Measurements from ENCODE around the gene TLE6. TPM values are rescaled to one million over a fixed set of nuclear protein-coding genes. Genes with fewer than 3 reads are reported as not detected.
A peak's percentile ranks its signal among the peaks of the same experiment; 100 is the strongest.

TLE6 gene
- total and polyA plus RNA-seq, 11 donors, result 0.21 to 1.4 (median 0.69) TPM; not detected in 1

GRCh38 chr19:3034406-3034655 is 57.0 kb downstream of the TLE6 start:
- Histone ChIP-seq H3K4me1 (peaks cover 0 to 32% (median 20%) of the 10 kb centered on the region in 12 donors), H3K27ac (peak overlapping the region in 2 of 12 donors; percentile 95 to 98), H3K9me3 (no peaks in the 10 kb centered on the region), H3K36me3 (no peaks in the 10 kb centered on the region), H3K4me3 (peak overlapping the region in 2 of 12 donors; percentile 59 to 65), H3K27me3 (peaks cover 0 to 9% (median 0%) of the 10 kb centered on the region in 9 donors)
- DNase-seq, result no peak
- intact Hi-C loops (cut with DNase I), result loop anchor here in 4 of 10 donors (2.0 to 10.0 kb wide), 4 partner anchors 28 to 52 kb away; partner anchors contain the start of gene TLE5 (in 1 of the 4)
- no peak for TF ChIP-seq CTCF (IDR thresholded peaks at IDR 0.05)
- no peak for TF ChIP-seq POLR2A (IDR thresholded peaks at IDR 0.05)
- no peak for ATAC-seq

- peak overlapping the region in 10 of 12 donors; percentile 71 to 98 (median 95) for H3K27ac ChIP-seq
- intact Hi-C loops (cut with DNase I), result loop anchor here in 5 of 10 donors (2.0 to 10.0 kb wide), 5 partner anchors 28 to 58 kb away; partner anchors contain the start of genes TLE5 (in 1 of the 5) and TLE6 (in 1 of the 5)
- 7 to 13% (median 9%) methylated on average over 21 to 28 of the region's 28 CpGs for WGBS, 4 donors
Measured at GRCh38 chr19:3034656-3035541, 57.5 kb downstream of the TLE6 start.

GRCh38 chr19:3035542-3036118 is 58.3 kb downstream of the TLE6 start:
- H3K36me3 ChIP-seq, result no peaks in the 10 kb centered on the region
- peak overlapping the region; percentile 90 to 98 (median 95) for H3K27ac ChIP-seq
- ATAC-seq, result peak; percentile 95 to 99 (median 96)
- no peaks in the 10 kb centered on the region for H3K27me3 ChIP-seq
- DNase-seq, result peak; percentile 98 to 100 (median 99)
- no peaks in the 10 kb centered on the region for H3K9me3 ChIP-seq
- peaks cover 0 to 26% (median 19%) of the 10 kb centered on the region in 12 donors for H3K4me1 ChIP-seq
- intact Hi-C loops (cut with DNase I), result loop anchor here in 4 of 10 donors (2.0 to 10.0 kb wide), 6 partner anchors 25 to 59 kb away; partner anchors contain the start of genes TLE6 (in 2 of the 4) and TLE5 (in 1 of the 4)
- peak overlapping the region; percentile 31 to 72 (median 59) for H3K4me3 ChIP-seq
- TF ChIP-seq POLR2A (IDR thresholded peaks at IDR 0.05) (peak; percentile 41 to 80), CTCF (IDR thresholded peaks at IDR 0.05) (peak in 3 of 12 donors; percentile 2 to 18 (median 15))
- 0 to 1% (median 0%) methylated on average over 23 to 29 of the region's 29 CpGs for WGBS, 4 donors

More at GRCh38 chr19:3034656-3035541, 57.5 kb downstream of the TLE6 start:
- H3K27me3 ChIP-seq, result peaks cover 0 to 6% (median 0%) of the 10 kb centered on the region in 9 donors
- peak overlapping the region; percentile 30 to 72 (median 59) for H3K4me3 ChIP-seq
- H3K4me1 ChIP-seq, result peaks cover 0 to 26% (median 19%) of the 10 kb centered on the region in 12 donors
- DNase-seq (peak in 1 of 5 donors; percentile 45), ATAC-seq (no peak)
- TF ChIP-seq POLR2A (IDR thresholded peaks at IDR 0.05), result no peak
- TF ChIP-seq CTCF (IDR thresholded peaks at IDR 0.05), result no peak
- H3K9me3 ChIP-seq, result no peaks in the 10 kb centered on the region
- no peaks in the 10 kb centered on the region for H3K36me3 ChIP-seq
